Right cardiac atrium (tissue), 5 donors: ENCODE measurements around the gene CTNNA3. TPM values are rescaled to one million over a fixed set of nuclear protein-coding genes. Genes with fewer than 3 reads are reported as not detected.

Experiments used
- ATAC-seq, 2 donors: fragments of 200-7000 bp; cut with Tn5 transposase; one replicate each; pipeline versions ENCODE4 v1.8.0 to v1.9.1; 2020; ENCODE audit warnings: moderate library complexity in 2 of 2, mild to moderate bottlenecking in 1 of 2
- DNase-seq, 3 donors: peaks; one replicate each; pipeline ENCODE4 v3.0.0-alpha.2; 2020
- H3K27ac ChIP-seq: one replicate; pipeline ENCODE4 v1.5.1; 2013; ENCODE audit warnings: mild to moderate bottlenecking, low read length, control low read depth, moderate library complexity
- H3K27me3 ChIP-seq: one replicate; pipeline ENCODE4 v1.6.1; 2013; ENCODE audit not compliant: control insufficient read depth, insufficient read depth
- H3K4me1 ChIP-seq: one replicate; pipeline ENCODE4 v1.6.1; 2013; ENCODE audit warnings: low read length; ENCODE audit not compliant: control insufficient read depth, insufficient read depth
- H3K4me3 ChIP-seq: one replicate; pipeline ENCODE4 v1.5.1; 2013; ENCODE audit warnings: low read length, control low read depth
- H3K9me3 ChIP-seq: one replicate; pipeline ENCODE4 v1.6.1; 2013; ENCODE audit warnings: low read length; ENCODE audit not compliant: control insufficient read depth
- WGBS: extraction: QIAGEN DNeasy Blood & Tissue Kit; methylation state at CpG from one replicate; pipeline ENCODE4 v1.1.7; 2013; 5-methylcytosine and 5-hydroxymethylcytosine counted together
- intact Hi-C, 4 donors: fragments of 100-400 bp; cut with DNase I; formaldehyde crosslinking; loops; one replicate each; pipeline versions ENCODE4 v1.11.0 to v1.14.0; 2022 to 2023
- polyA plus RNA-seq: library from polyadenylated mRNA; stranded (reverse); fragments of 200-250 nt; gene quantifications from one replicate; pipeline ENCODE4 v1.2.3, GENCODE V29; 2013
- total RNA-seq, 4 donors: library from RNA; stranded (reverse); fragmentation: NEBNext Ultra II Directional; extraction: Animal tissue kit (Norgen Biotek cat#: 25700); gene quantifications; one replicate each; pipeline ENCODE4 v1.2.1, GENCODE V29; 2021
- donor health status: healthy with polysubstance abuse.
- donor health status: DM: no; HTN: yes; CAD: no.
- donor health status: DM: no; HTN: no; CAD: no.
- donor health status: DM: no; HTN: yes; CAD: no; lungs with severe emphysema.
- donor health status: DM: yes; HTN: yes; CAD: no.

Gene CTNNA3
- total and polyA plus RNA-seq, 5 donors: 4.5 to 81.7 (median 67.7) TPM

DNA sequence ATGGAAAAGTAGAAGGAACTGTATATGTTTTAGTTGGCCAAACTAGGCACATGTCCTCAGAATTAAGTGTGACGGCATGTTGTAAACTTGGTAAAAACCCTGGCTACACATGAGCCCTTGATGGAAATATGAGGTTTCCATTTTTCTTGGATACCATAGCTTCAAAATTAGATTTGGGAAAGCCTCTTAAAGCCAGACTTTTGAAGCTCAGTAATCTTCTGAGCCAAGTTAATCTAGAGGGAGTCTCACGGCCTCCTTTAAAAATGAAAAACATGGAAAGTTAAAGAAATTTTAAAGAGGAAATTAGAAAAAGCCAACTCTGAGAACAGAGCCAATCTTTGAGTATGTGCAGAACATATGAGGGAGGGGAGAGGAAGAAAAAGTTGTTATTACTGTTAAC lies 376.0 kb downstream of the CTNNA3 start:
- no peaks in the 10 kb centered on the region for H3K9me3 ChIP-seq
- no peak overlapping the region for H3K27ac ChIP-seq
- 41% methylated on average over 2 of the region's 2 CpGs for WGBS
- DNase-seq: no peak
- no peak overlapping the region for H3K4me3 ChIP-seq
- no peaks in the 10 kb centered on the region for H3K27me3 ChIP-seq
- ATAC-seq: no peak
- intact Hi-C loops: no loop called here
- H3K4me1 ChIP-seq: no peaks in the 10 kb centered on the region

DNA sequence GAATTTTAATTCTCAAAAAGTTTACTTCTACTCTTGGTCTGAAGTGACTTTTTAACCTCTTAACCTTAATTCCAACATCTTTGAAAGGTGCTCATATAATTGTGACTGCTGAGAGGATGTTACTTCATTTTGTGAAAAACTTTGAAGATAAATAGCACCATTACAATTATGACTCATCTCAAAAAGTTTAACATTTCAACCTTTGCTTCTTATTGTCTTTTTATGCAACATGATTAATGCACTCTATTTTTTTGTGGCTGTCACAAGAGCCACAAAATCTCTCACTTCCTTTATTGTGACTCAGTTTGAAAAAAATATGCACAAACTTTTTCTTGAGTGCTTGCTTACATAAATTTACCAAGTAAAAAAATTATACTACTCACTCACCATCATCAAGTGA lies 387.1 kb downstream of the CTNNA3 start:
- Histone ChIP-seq H3K9me3 (no peaks in the 10 kb centered on the region), H3K4me1 (no peaks in the 10 kb centered on the region), H3K27ac (no peak overlapping the region), H3K27me3 (no peaks in the 10 kb centered on the region), H3K4me3 (no peak overlapping the region)
- no peak for ATAC-seq
- DNase-seq: no peak
- intact Hi-C loops: no loop called here

DNA sequence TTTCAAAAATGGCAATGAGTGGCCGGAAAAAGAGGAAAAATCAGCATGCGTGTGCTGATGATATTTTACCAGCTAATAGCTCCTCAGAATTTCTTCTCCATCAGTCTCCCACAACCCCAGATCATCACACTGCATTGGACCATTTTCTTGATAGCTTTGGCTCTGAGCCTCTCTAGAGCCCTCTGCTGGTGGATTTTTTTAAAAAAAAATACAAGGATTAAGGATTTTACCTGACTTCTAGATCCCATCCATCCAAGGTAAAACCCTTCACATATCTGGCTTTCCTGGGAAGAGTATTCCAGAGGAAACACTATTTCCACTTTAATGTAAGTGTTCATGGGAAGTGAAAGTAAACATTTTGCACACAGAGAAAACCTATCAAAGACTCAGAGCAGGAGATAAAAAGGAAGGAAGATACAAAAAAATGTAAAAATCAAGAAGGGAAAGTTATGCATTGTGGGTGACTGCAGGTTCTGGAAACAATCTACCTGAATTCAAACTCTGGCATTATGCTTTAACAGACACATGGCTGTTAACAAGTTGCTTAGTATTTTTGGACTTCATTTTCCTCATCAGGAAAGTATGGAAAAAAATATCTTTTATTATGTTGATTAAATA lies 389.3 kb downstream of the CTNNA3 start:
- intact Hi-C loops: no loop called here
- Histone ChIP-seq H3K27ac (no peak overlapping the region), H3K4me3 (no peak overlapping the region), H3K4me1 (no peaks in the 10 kb centered on the region), H3K9me3 (no peaks in the 10 kb centered on the region), H3K27me3 (no peaks in the 10 kb centered on the region)
- DNase-seq (no peak), ATAC-seq (no peak)
- WGBS: 90% methylated on average over 2 of the region's 2 CpGs

DNA sequence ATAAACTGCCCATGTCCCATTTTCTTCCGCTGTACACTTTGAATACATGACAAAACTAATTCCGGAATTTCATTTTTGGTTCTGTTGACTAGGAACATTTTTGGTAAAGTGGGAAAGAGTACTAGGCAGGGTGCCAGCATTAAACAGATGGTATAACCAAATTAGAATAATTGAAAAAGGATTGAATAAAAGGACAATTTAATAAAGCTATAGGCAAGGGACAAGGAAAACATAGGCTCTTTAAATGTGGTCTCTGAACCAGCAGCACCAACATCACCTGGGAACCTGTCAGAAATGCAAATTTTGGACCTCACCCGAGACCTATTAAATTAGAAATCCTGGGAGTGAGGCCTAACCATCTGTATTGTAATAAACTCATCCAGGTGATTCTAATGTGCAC lies 393.3 kb downstream of the CTNNA3 start:
- H3K9me3 ChIP-seq: no peaks in the 10 kb centered on the region
- WGBS: 91% methylated on average over 3 of the region's 3 CpGs
- intact Hi-C loops: no loop called here
- no peaks in the 10 kb centered on the region for H3K27me3 ChIP-seq
- no peak for ATAC-seq
- no peak overlapping the region for H3K4me3 ChIP-seq
- no peak for DNase-seq
- no peaks in the 10 kb centered on the region for H3K4me1 ChIP-seq
- no peak overlapping the region for H3K27ac ChIP-seq

DNA sequence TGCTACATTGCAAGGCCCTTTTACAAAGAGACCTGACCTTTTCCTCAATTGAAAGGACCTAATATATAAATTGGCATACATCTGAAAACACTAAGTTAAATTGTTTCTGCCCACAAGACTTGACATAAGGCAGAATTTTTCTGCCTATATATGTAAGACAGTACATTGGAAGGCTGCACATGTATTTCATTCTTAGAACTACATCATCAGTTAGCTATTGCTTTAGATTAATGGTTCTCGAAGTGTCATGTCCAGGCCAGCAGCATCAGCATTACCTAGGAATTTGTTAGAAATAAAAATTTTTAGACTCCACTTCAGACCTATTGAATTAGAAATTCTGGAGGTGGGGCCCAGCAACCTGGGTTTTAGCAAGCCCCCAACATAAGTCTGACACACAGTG lies 396.2 kb downstream of the CTNNA3 start:
- H3K4me1 ChIP-seq: no peaks in the 10 kb centered on the region
- H3K4me3 ChIP-seq: no peak overlapping the region
- intact Hi-C loops: no loop called here
- H3K27me3 ChIP-seq: no peaks in the 10 kb centered on the region
- H3K9me3 ChIP-seq: no peaks in the 10 kb centered on the region
- DNase-seq: no peak
- no peak overlapping the region for H3K27ac ChIP-seq
- 71% methylated on average over 1 of the region's 1 CpG for WGBS
- ATAC-seq: no peak

DNA sequence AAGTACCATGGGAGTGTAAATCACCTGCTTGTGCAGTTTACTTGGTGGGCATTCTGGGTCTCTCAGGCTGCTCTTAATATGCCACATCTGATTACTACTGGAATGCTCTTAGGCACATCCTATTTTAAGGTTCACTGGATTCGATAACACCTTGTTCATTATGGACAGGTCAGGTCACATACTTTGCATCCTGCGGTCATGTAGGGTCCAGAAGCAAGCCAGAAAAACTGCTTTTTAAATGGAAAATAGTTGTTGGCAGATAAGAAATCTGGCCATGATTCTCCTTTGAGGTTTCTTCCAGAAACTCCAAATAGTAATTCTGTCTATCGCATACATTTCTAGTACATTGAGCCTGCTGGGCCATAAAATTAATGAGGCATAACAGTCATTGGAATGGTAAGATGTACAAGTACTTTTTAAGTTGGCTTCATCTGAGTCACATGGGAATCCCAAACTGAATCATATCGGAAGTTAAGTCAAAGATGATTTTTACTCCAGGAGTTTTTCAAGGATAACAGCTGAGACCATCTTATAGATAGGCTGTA lies 398.3 kb downstream of the CTNNA3 start:
- ATAC-seq (no peak), DNase-seq (no peak)
- intact Hi-C loops: no loop called here
- no peaks in the 10 kb centered on the region for H3K9me3 ChIP-seq
- H3K4me3 ChIP-seq: no peak overlapping the region
- 89% methylated on average over 4 of the region's 4 CpGs for WGBS
- H3K27me3 ChIP-seq: no peaks in the 10 kb centered on the region
- H3K4me1 ChIP-seq: no peaks in the 10 kb centered on the region
- H3K27ac ChIP-seq: no peak overlapping the region

DNA sequence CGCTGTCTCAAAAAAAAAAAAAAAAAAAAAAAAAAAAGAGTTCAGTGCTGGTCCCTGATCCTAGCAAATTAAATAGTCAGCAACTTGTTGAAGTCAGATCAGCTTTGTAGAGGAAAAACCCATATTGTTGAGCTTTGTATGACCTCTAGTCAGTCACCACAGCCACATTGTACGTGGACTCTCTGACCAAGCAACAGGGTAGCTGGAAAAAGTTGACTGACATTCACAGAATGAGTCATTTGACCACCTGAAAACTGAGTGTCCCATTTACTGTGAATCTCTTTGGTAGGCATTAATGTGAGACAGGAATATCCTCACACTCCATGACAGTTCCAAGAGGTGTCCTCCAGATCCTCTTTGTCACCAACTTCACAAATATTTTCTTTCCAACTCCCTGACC lies 399.1 kb downstream of the CTNNA3 start:
- WGBS: 86% methylated on average over 2 of the region's 2 CpGs
- H3K9me3 ChIP-seq: no peaks in the 10 kb centered on the region
- ATAC-seq (no peak), DNase-seq (no peak)
- intact Hi-C loops: no loop called here
- no peaks in the 10 kb centered on the region for H3K27me3 ChIP-seq
- no peak overlapping the region for H3K4me3 ChIP-seq
- no peaks in the 10 kb centered on the region for H3K4me1 ChIP-seq
- H3K27ac ChIP-seq: no peak overlapping the region

DNA sequence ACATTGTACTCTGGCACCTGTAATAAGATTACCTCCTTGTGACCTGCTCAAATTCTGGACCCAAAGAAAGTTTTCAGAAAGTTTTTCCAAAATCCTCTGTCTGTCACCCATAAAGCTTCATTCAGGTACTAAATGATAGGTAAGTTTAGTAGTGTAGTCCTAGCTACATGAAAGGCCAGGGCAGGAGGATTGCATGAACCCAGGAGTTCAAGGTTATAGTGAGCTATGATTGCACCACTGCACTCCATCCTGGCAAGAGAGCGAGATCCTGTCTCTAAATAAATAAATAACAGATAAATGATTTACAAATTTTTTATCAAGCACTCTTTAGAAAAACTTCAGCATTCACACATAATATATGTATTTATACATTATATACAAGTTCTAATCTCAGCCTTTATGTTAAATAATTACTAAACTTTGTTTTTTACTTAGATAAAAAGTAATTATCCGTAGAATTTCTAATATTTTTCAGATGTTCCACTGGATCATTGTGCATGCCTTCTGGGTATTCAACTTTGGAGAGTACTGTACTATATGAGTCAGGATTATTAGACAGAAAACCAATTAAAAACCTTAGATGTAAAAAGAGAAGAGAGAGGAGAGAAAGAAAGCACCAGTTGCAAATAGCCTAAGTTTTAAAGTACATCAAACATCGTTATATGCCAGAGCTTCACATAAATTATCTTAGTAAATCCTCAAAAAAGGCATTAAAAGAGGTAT lies 407.1 kb downstream of the CTNNA3 start:
- 86% methylated on average over 3 of the region's 3 CpGs for WGBS
- H3K4me3 ChIP-seq: no peak overlapping the region
- no peaks in the 10 kb centered on the region for H3K27me3 ChIP-seq
- intact Hi-C loops: no loop called here
- ATAC-seq: no peak
- H3K4me1 ChIP-seq: no peaks in the 10 kb centered on the region
- DNase-seq: no peak
- no peaks in the 10 kb centered on the region for H3K9me3 ChIP-seq
- H3K27ac ChIP-seq: no peak overlapping the region

DNA sequence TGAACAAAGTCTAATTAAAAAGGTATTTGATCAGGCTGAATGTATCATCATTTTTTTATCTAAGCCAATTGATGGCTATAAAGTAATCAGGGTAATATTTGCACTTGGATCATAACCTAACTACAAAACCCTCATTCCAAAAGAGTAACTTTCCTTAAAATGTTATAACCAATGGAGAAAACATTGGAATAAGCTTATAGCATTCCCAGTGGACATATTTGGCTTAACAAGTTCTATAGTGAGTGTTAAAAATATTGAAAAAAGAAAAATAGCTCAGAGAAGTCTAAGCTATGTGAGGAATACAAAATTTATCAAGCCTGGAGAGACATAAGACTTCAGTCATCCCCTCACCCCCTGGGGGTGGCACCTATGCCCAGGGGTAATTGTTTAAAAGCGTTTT lies 411.4 kb downstream of the CTNNA3 start:
- Histone ChIP-seq H3K4me1 (peaks cover 2% of the 10 kb centered on the region), H3K27me3 (no peaks in the 10 kb centered on the region), H3K9me3 (no peaks in the 10 kb centered on the region), H3K4me3 (no peak overlapping the region), H3K27ac (no peak overlapping the region)
- ATAC-seq: no peak
- intact Hi-C loops: no loop called here
- DNase-seq: no peak
- 34% methylated on average over 1 of the region's 1 CpG for WGBS

DNA sequence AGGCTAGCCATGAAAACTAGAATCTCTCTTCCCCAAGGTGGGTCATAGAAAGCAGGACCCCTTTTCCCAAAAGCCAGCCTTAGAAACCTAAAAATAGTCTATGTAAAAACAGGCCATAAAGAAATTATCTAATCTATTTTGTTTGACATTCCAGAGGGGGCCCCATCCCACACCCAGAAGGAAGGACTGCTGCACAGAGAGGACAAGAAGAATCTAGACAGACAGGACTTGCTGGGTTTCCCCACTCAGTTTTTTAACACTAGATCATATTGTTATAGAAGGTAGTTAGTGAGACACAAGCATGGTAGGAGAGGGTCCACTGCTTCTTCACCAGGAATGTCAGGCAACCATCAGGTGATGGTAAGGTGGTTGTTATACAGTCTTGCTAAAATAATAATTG lies 413.1 kb downstream of the CTNNA3 start:
- Histone ChIP-seq H3K27me3 (no peaks in the 10 kb centered on the region), H3K9me3 (no peaks in the 10 kb centered on the region), H3K4me3 (no peak overlapping the region), H3K27ac (no peak overlapping the region), H3K4me1 (peaks cover 2% of the 10 kb centered on the region)
- DNase-seq: no peak
- intact Hi-C loops: no loop called here
- ATAC-seq: no peak

DNA sequence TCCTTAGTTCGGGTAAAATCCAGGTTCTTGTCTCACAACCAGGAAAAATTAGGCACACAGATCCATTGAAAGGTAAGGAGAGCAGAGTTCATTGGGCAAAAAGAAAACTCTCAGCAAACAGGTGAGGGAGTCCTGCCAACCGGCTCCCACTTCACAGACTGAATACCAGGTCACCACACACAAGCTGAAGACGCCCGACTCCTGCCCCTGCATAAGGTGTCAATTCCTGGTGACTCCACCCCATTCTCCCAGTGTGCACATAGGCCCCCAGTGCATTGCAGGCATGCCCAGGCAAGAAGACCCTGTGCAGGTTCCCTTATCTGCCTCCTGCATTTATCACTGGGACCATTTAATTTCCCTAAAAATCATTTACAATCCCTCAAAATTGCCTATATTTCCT lies 415.6 kb downstream of the CTNNA3 start:
- intact Hi-C loops: no loop called here
- H3K27me3 ChIP-seq: no peaks in the 10 kb centered on the region
- H3K4me3 ChIP-seq: no peak overlapping the region
- ATAC-seq (peak in 1 of 2 donors; percentile 31), DNase-seq (no peak)
- H3K9me3 ChIP-seq: no peaks in the 10 kb centered on the region
- 91% methylated on average over 4 of the region's 4 CpGs for whole genome bisulfite sequencing
- H3K27ac ChIP-seq: no peak overlapping the region
- peaks cover 2% of the 10 kb centered on the region for H3K4me1 ChIP-seq
